Kidney (tissue), 14 donors: ENCODE data around the gene SCN7A. TPM values are rescaled to one million over a fixed set of nuclear protein-coding genes. Genes with fewer than 3 reads are reported as not detected.
"Not testable (repeated sequence)": the region's sequence is repeated elsewhere in the genome, so short reads cannot be mapped to it uniquely, and the experiment has no call there.

ENCODE experiments used
- DNase-seq, 5 donors: peaks; one replicate each; pipeline ENCODE4 v3.0.0-alpha.2; 2013 to 2020
- FAIRE-seq: peaks from 2 replicates; lab custom pipeline; 2012; peaks lifted over from hg19 to GRCh38; lab: Jason Lieb, UNC
- H3K27ac ChIP-seq, 2 donors: one replicate each; pipeline ENCODE4 v1.7.0; 2013; ENCODE audit warnings: low read depth in 2 of 2, low read length in 2 of 2, inconsistent platforms in 1 of 2
- H3K27me3 ChIP-seq: one replicate; pipeline ENCODE4 v1.7.1; 2013; ENCODE audit warnings: low read length, inconsistent platforms; ENCODE audit not compliant: control insufficient read depth, insufficient read depth
- H3K36me3 ChIP-seq, 3 donors: one replicate each; pipeline versions ENCODE4 v1.7.0 to v1.7.1; 2013; ENCODE audit warnings: low read length in 3 of 3, control low read depth in 1 of 3, inconsistent platforms in 1 of 3; ENCODE audit not compliant: insufficient read depth in 3 of 3, control insufficient read depth in 2 of 3
- H3K4me1 ChIP-seq, 3 donors: one replicate each; pipeline versions ENCODE4 v1.7.0 to v1.7.1; 2013; ENCODE audit warnings: low read length in 3 of 3, inconsistent platforms in 1 of 3, low read depth in 1 of 3; ENCODE audit not compliant: control insufficient read depth in 2 of 3, insufficient read depth in 2 of 3
- H3K4me3 ChIP-seq, 3 donors: one replicate each; pipeline versions ENCODE4 v1.7.0 to v1.8.1; 2013; ENCODE audit warnings: low read length in 3 of 3, control low read depth in 1 of 3, inconsistent platforms in 1 of 3
- H3K9ac ChIP-seq, 3 donors: one replicate each; pipeline versions ENCODE4 v1.7.0 to v1.7.1; 2013; ENCODE audit warnings: low read length in 3 of 3, control low read depth in 1 of 3, inconsistent platforms in 1 of 3
- H3K9me3 ChIP-seq, 3 donors: one replicate each; pipeline versions ENCODE4 v1.7.0 to v1.7.1; 2013; ENCODE audit warnings: low read length in 3 of 3, control low read depth in 1 of 3, inconsistent platforms in 1 of 3; ENCODE audit not compliant: control insufficient read depth in 2 of 3, insufficient read depth in 1 of 3
- CTCF ChIP-seq: IDR thresholded peaks from 3 replicates; pipeline ENCODE4 v1.5.1; 2012; ENCODE audit warnings: mild to moderate bottlenecking, moderate library complexity, borderline replicate concordance; ENCODE audit not compliant: insufficient read depth; ENCODE audit errors: extremely low read depth
- intact Hi-C: fragments of 100-400 bp; cut with DNase I; formaldehyde crosslinking; loops from one replicate; pipeline ENCODE4 v1.11.1; 2022
- polyA plus RNA-seq: library from polyadenylated mRNA; stranded (reverse); fragments of 350-450 nt; fragmentation: Illumina TruSeq; extraction: RNeasy Lipid Tissue Mini Kit (QIAGEN cat#74804); gene quantifications from one replicate; pipeline ENCODE4 v1.2.3, GENCODE V29; 2014; ENCODE audit warnings: low read depth, low replicate concordance; ENCODE audit not compliant: insufficient read depth
- total RNA-seq: library from RNA; stranded (reverse); fragmentation: NEBNext Ultra II Directional; extraction: Animal tissue kit (Norgen Biotek cat#: 25700); gene quantifications from one replicate; pipeline ENCODE4 v1.2.1, GENCODE V29; 2021
- donor health status: control.
- donor health status: control.
- donor health status: control.
- donor health status: control.
- donor health status: control.
- donor health status: DM: yes; HTN: yes; CAD: no.
- donor health status: Normal renal cell carcinoma (clear cell type).

The SCN7A gene
- total and polyA plus RNA-seq, 2 donors from 2014 or later, result 1.9 to 3.6 TPM

DNA sequence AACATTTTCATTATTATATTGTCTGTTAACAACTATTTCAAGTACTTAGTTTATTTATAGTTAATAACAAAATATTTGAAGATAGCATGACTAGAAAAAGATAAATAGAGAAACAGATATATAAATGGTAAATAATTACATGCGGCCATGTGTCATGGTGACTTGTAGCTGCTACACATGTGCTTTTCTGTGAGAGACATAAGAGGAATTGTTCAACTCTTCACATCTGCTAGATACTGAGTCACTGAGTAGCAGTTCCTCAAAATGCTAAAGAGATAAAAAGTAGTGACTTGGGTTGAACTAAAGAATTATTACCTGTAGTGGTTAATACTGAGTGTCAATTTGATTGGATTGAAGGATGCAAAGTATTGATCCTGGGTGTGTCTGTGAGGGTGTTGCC lies 80.8 kb downstream of the SCN7A start:
- Histone ChIP-seq H3K36me3 (no peaks in the 10 kb centered on the region), H3K27me3 (no peaks in the 10 kb centered on the region), H3K9ac (no peak overlapping the region), H3K9me3 (no peaks in the 10 kb centered on the region), H3K27ac (no peak overlapping the region), H3K4me1 (no peaks in the 10 kb centered on the region), H3K4me3 (no peak overlapping the region)
- intact Hi-C loops, result no loop called here
- FAIRE-seq, result no peak
- no peak for TF ChIP-seq CTCF
- DNase-seq, result no peak

- no peak overlapping the region for H3K27ac ChIP-seq
- intact Hi-C loops, result no loop called here
Observed at GRCh38 chr2:166411473-166412230, 82.4 kb downstream of the SCN7A start.

GRCh38 chr2:166410828-166411472 lies 83.1 kb downstream of the SCN7A start:
- no peak overlapping the region for H3K4me3 ChIP-seq
- intact Hi-C loops, result no loop called here
- FAIRE-seq (no peak), DNase-seq (no peak)
- no peaks in the 10 kb centered on the region for H3K36me3 ChIP-seq
- no peaks in the 10 kb centered on the region for H3K9me3 ChIP-seq
- H3K9ac ChIP-seq, result no peak overlapping the region
- no peak for TF ChIP-seq CTCF
- H3K27me3 ChIP-seq, result no peaks in the 10 kb centered on the region
- H3K27ac ChIP-seq, result no peak overlapping the region
- no peaks in the 10 kb centered on the region for H3K4me1 ChIP-seq

More at GRCh38 chr2:166411473-166412230, 82.4 kb downstream of the SCN7A start:
- Histone ChIP-seq H3K9me3 (no peaks in the 10 kb centered on the region), H3K4me3 (no peak overlapping the region), H3K9ac (no peak overlapping the region), H3K36me3 (no peaks in the 10 kb centered on the region), H3K4me1 (no peaks in the 10 kb centered on the region), H3K27me3 (no peaks in the 10 kb centered on the region)
- no peak for TF ChIP-seq CTCF
- no peak for FAIRE-seq
- DNase-seq, result peak in 1 of 5 donors; percentile 28

DNA sequence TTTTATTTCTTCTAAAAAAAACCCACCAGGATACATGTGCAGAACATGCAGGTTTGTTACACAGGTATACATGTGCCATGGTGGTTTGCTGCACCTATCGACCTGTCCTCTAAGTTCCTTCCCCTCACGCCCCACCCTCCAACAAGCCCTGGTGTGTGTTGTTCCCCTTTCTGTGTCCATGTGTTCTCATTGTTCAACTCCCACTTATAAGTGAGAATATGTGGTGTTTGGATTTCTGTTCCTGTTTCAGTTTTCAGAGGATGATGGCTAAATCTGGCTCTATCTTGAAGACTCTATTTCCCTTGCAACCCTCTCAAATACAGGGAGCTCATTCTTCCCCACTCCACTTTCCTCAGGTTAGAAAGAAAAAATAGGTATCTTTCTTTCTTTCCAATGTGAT lies 86.3 kb downstream of the SCN7A start:
- H3K4me1 ChIP-seq, H3K27me3 ChIP-seq, H3K27ac ChIP-seq, intact Hi-C loops, H3K9ac ChIP-seq, FAIRE-seq, H3K36me3 ChIP-seq, H3K9me3 ChIP-seq, DNase-seq, H3K4me3 ChIP-seq: not testable (repeated sequence)
